RWPE1 (cell line): ENCODE measurements around the gene BICRAL.

Experiments
- CTCF ChIA-PET: fragments of 350-600 bp; sonication (Branson Sonifier 250); formaldehyde crosslinking; extraction: SDS; loops from one replicate; lab custom pipeline; 2021; lab: Yijun Ruan, JAX
- POLR2A ChIA-PET: fragments of 400-600 bp; formaldehyde crosslinking; extraction: SDS; loops from one replicate; lab custom pipeline; 2020; ENCODE audit warnings: antibody characterized with exemption; ENCODE audit not compliant: low non-redundant PET; lab: Yijun Ruan, JAX
- DNase-seq: peaks from one replicate; pipeline ENCODE4 v3.0.0; 2012; ENCODE audit warnings: low spot score
- H3K27ac ChIP-seq: fragments of 450-650 bp; 2 replicates; pipeline ENCODE4 v1.5.1; 2017
- CTCF ChIP-seq: fragments of 450-650 bp; conservative IDR thresholded peaks from 2 replicates; pipeline ENCODE4 v1.5.1; 2017; ENCODE audit warnings: low read depth, mild to moderate bottlenecking

The BICRAL gene

DNA sequence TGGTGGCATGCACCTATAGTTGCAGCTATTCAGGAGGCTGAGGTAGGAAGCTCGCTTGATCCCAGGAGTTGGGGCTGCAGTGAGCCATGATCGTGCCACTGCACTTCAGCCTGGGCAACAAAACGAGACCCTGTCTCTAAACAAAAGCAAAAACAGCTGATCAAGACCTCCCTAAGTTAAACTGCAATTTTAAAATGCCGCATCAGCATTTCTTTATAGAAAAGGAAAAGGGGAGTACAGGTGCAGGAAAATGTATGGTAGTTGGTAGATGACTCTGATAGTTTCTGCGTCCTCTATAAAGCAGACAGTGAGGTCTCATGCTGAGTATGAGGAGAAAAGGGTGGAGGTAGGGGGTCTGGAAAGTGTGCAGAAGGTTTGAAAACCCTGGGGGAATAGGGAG lies 27.1 kb upstream of the BICRAL start:
- no peak for TF ChIP-seq CTCF
- no peak overlapping the region for H3K27ac ChIP-seq
- ChIA-PET CTCF (no interaction called here), POLR2A (no interaction called here)
- no peak for DNase-seq

GRCh38 chr6:42756722-42757121 lies 25.1 kb upstream of the BICRAL start:
- ChIA-PET CTCF (no interaction called here), POLR2A (no interaction called here)
- H3K27ac ChIP-seq = no peak overlapping the region
- DNase-seq = no peak
- no peak for TF ChIP-seq CTCF

- H3K27ac ChIP-seq = no peak overlapping the region
- no peak for TF ChIP-seq CTCF
- POLR2A ChIA-PET = interaction anchor here (0.6 kb wide), 1 partner anchor 838 kb away, joined by 3 read pairs; no protein-coding TSS in a partner anchor
- CTCF ChIA-PET = no interaction called here
- DNase-seq = no peak
Observed at GRCh38 chr6:42758756-42759430, 23.0 kb upstream of the BICRAL start.

DNA sequence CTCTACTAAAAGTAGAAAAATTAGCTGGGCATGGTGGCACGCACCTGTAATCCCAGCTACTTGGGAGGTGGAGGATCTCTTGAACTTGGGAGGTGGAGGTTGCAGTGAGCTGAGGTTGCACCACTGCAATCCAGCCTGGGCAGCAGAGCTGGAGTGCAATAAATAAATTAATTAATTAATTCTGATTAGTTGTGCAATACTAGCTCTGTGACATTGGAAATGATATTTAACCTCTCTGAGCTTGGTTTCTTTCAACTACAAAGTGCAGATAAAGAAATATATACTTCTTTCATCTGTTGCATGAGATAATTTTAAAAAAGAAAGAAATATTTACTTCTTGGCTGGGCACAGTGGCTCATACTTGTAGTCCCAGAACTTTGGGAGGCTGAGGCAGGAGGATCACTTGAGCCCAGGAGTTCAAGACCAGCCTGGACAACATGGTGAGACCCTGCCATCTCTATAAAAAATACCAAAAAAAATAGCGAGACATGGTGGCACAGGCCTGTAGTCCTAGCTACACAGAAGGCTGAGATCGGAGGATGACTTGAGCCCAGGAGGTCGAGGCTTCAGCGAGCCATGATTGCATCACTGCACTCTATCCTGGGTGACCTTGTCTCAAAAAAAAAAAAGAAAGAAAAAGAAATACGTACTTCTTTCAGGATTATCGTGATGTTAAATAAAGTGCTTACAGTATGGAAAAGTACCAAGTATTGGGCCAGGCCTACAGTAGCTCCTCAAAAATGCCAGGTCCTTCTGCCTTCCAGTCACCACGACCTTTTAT lies 20.4 kb upstream of the BICRAL start:
- no peak overlapping the region for H3K27ac ChIP-seq
- DNase-seq = no peak
- POLR2A ChIA-PET = no interaction called here
- CTCF ChIA-PET = interaction anchor here (0.7 kb wide), 1 partner anchor 14 kb away, joined by 5 read pairs; no protein-coding TSS in a partner anchor
- TF ChIP-seq CTCF = no peak

DNA sequence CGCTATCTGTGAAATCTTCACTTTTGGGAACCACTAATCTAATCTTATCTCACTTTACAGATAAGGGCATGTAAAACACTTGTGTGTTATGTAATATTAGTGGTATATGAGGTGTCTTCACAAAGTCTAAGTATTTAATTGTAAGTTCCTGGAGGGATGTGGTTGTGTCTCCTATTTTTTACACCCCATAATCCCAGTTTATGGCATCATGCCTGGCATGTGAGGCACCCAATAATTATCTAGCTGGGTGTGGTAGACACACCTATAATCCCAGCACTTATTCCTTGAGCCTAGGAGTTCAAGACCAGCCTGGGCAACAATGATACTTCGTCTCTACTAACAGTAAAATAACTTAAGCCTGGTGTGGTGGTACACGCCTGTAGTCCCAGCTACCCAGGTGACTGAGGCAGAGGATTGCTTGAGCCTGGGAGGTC lies 19.4 kb upstream of the BICRAL start:
- POLR2A ChIA-PET = interaction anchor here (0.7 kb wide), 1 partner anchor 17 kb away, joined by 3 read pairs; no protein-coding TSS in a partner anchor
- H3K27ac ChIP-seq = no peak overlapping the region
- DNase-seq = no peak
- CTCF ChIA-PET = interaction anchor here (0.6 to 0.7 kb wide), 3 partner anchors 9 to 31 kb away, joined by 3 to 5 read pairs (median 3); no protein-coding TSS in a partner anchor
- TF ChIP-seq CTCF = no peak

GRCh38 chr6:42762950-42763349 lies 18.9 kb upstream of the BICRAL start:
- DNase-seq = no peak
- ChIA-PET CTCF (interaction anchor here (0.7 kb wide), 1 partner anchor 46 kb away, joined by 3 read pairs; no protein-coding TSS in a partner anchor), POLR2A (interaction anchor here (0.7 kb wide), 1 partner anchor 18 kb away, joined by 3 read pairs; no protein-coding TSS in a partner anchor)
- TF ChIP-seq CTCF = no peak
- H3K27ac ChIP-seq = no peak overlapping the region
